Measurements from ENCODE around the gene URI1.

DNA sequence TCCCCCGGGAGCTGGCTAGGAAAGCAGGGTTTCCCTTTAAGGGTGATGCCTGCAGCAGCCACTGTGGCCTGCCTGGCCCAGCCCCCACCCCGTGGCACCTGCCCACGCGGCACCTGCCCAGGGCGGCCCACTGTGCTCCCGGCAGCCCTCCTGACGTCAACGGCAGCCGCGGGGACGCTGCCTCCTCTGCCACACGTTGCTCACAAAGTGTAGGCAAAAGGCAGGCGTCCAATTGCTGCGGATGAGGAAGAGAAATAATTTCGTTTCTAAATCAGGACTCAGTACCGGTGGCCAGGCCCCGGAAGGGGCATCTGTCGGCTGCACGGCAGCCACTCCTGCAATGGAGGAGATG lies 122.3 kb downstream of the URI1 start:
- TF ChIP-seq, protein P1, sequence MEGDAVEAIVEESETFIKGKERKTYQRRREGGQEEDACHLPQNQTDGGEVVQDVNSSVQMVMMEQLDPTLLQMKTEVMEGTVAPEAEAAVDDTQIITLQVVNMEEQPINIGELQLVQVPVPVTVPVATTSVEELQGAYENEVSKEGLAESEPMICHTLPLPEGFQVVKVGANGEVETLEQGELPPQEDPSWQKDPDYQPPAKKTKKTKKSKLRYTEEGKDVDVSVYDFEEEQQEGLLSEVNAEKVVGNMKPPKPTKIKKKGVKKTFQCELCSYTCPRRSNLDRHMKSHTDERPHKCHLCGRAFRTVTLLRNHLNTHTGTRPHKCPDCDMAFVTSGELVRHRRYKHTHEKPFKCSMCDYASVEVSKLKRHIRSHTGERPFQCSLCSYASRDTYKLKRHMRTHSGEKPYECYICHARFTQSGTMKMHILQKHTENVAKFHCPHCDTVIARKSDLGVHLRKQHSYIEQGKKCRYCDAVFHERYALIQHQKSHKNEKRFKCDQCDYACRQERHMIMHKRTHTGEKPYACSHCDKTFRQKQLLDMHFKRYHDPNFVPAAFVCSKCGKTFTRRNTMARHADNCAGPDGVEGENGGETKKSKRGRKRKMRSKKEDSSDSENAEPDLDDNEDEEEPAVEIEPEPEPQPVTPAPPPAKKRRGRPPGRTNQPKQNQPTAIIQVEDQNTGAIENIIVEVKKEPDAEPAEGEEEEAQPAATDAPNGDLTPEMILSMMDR (IDR thresholded peaks at IDR 0.05) = no peak
- TF ChIP-seq POLR2AphosphoS5 (IDR thresholded peaks at IDR 0.05; ENCODE audit: low read depth, low read length) (no peak), SIN3A (IDR thresholded peaks at IDR 0.05; ENCODE audit: borderline replicate concordance, insufficient read depth, low read depth, low read length) (no peak)
